SK-N-DZ (cell line): Measurements from ENCODE around the gene HOXB1.
"Not testable (repeated sequence)": the region's sequence is repeated elsewhere in the genome, so short reads cannot be mapped to it uniquely, and the experiment has no call there.

Experiments
- DNase-seq: peaks from one replicate; pipeline ENCODE4 v3.0.0-alpha.2; 2015; ENCODE audit warnings: low spot score

Gene HOXB1

GRCh38 chr17:48499735-48500434 lies 30.9 kb downstream of the HOXB1 start:
- DNase-seq = no peak

- no peak for DNase-seq
These were observed 31.6 kb downstream of the HOXB1 start for GRCh38 chr17:48499248-48499647.

GRCh38 chr17:48498164-48498850 lies 32.5 kb downstream of the HOXB1 start:
- DNase-seq = no peak

GRCh38 chr17:48497103-48497502 lies 33.7 kb downstream of the HOXB1 start:
- no peak for DNase-seq

GRCh38 chr17:48494335-48494734 lies 36.5 kb downstream of the HOXB1 start:
- DNase-seq = no peak

- DNase-seq = no peak
These were observed 38.2 kb downstream of the HOXB1 start for GRCh38 chr17:48492401-48493298.

- DNase-seq = no peak
These were observed 39.1 kb downstream of the HOXB1 start for GRCh38 chr17:48491527-48492273.

GRCh38 chr17:48490451-48490892 lies 40.3 kb downstream of the HOXB1 start:
- no peak for DNase-seq

- DNase-seq = no peak
These were observed 41.0 kb downstream of the HOXB1 start for GRCh38 chr17:48489781-48490180.

GRCh38 chr17:48488548-48489106 lies 42.2 kb downstream of the HOXB1 start:
- DNase-seq = no peak

- no peak for DNase-seq
These were observed 43.6 kb downstream of the HOXB1 start for GRCh38 chr17:48487221-48487620.

GRCh38 chr17:48486557-48486956 lies 44.3 kb downstream of the HOXB1 start:
- no peak for DNase-seq

GRCh38 chr17:48484850-48485249 lies 46.0 kb downstream of the HOXB1 start:
- DNase-seq = no peak

- DNase-seq = no peak
These were observed 46.6 kb downstream of the HOXB1 start for GRCh38 chr17:48484256-48484655.

- no peak for DNase-seq
These were observed 47.2 kb downstream of the HOXB1 start for GRCh38 chr17:48483471-48484131.

- DNase-seq = no peak
These were observed 47.8 kb downstream of the HOXB1 start for GRCh38 chr17:48483004-48483403.

- DNase-seq = not testable (repeated sequence)
These were observed 48.5 kb downstream of the HOXB1 start for GRCh38 chr17:48482301-48482700.

GRCh38 chr17:48479014-48479402 lies 51.8 kb downstream of the HOXB1 start:
- no peak for DNase-seq
